Lower lobe of right lung (tissue), 2 donors: ENCODE results near the gene FRAS1. TPM values are rescaled to one million over a fixed set of nuclear protein-coding genes. Genes with fewer than 3 reads are reported as not detected.
"Not testable (repeated sequence)": the region's sequence is repeated elsewhere in the genome, so short reads cannot be mapped to it uniquely, and the experiment has no call there.

Source experiments
- ATAC-seq, 2 donors: fragments of 200-7000 bp; cut with Tn5 transposase; one replicate each; pipeline ENCODE4 v1.9.1; 2020 to 2022; ENCODE audit warnings: mild to moderate bottlenecking in 2 of 2, moderate library complexity in 2 of 2
- DNase-seq: peaks from one replicate; pipeline ENCODE4 v3.0.0-alpha.2; 2020
- H3K27ac ChIP-seq: fragments of 200-600 bp; one replicate; pipeline ENCODE4 v1.8.0; 2022
- H3K27me3 ChIP-seq: fragments of 200-600 bp; one replicate; pipeline ENCODE4 v1.8.0; 2022; ENCODE audit warnings: low read depth
- H3K36me3 ChIP-seq: fragments of 200-600 bp; one replicate; pipeline ENCODE4 v1.8.0; 2022; ENCODE audit warnings: mild to moderate bottlenecking
- H3K4me1 ChIP-seq: fragments of 200-600 bp; one replicate; pipeline ENCODE4 v1.8.0; 2022
- H3K4me3 ChIP-seq: fragments of 200-600 bp; one replicate; pipeline ENCODE4 v1.8.0; 2022; ENCODE audit warnings: mild to moderate bottlenecking
- H3K9me3 ChIP-seq: fragments of 200-600 bp; one replicate; pipeline ENCODE4 v1.8.0; 2022
- CTCF ChIP-seq: fragments of 200-600 bp; IDR thresholded peaks from one replicate; pipeline ENCODE4 v1.8.0; 2022; ENCODE audit warnings: antibody characterized with exemption, mild to moderate bottlenecking
- intact Hi-C: fragments of 100-400 bp; cut with DNase I; formaldehyde crosslinking; loops from one replicate; pipeline ENCODE4 v1.11.0; 2022
- total RNA-seq: library from RNA; stranded (reverse); fragmentation: NEBNext Ultra II Directional; extraction: Animal tissue kit (Norgen Biotek cat#: 25700); gene quantifications from one replicate; pipeline ENCODE4 v1.2.1, GENCODE V29; 2021
- donor health status: DM: no; HTN: yes; CAD: no; lungs with severe emphysema.

FRAS1 gene
- total RNA-seq, 1 donor from 2014 or later, result 9.2 TPM

- H3K4me3 ChIP-seq, result no peak overlapping the region
- no peaks in the 10 kb centered on the region for H3K36me3 ChIP-seq
- no peak overlapping the region for H3K27ac ChIP-seq
- ATAC-seq, result no peak
- no peaks in the 10 kb centered on the region for H3K4me1 ChIP-seq
- H3K27me3 ChIP-seq, result no peaks in the 10 kb centered on the region
- intact Hi-C loops, result no loop called here
- no peak for DNase-seq
- TF ChIP-seq CTCF, result no peak
- H3K9me3 ChIP-seq, result no peaks in the 10 kb centered on the region
These were observed 110.9 kb downstream of the FRAS1 start for GRCh38 chr4:78168029-78168428.

GRCh38 chr4:78169728-78170127 is 112.6 kb downstream of the FRAS1 start:
- H3K27me3 ChIP-seq, result no peaks in the 10 kb centered on the region
- H3K4me1 ChIP-seq, result peaks cover 1% of the 10 kb centered on the region
- H3K27ac ChIP-seq, result no peak overlapping the region
- no peak for DNase-seq
- H3K4me3 ChIP-seq, result no peak overlapping the region
- intact Hi-C loops, result no loop called here
- no peaks in the 10 kb centered on the region for H3K36me3 ChIP-seq
- no peaks in the 10 kb centered on the region for H3K9me3 ChIP-seq
- no peak for TF ChIP-seq CTCF
- no peak for ATAC-seq

- Histone ChIP-seq H3K27me3 (no peaks in the 10 kb centered on the region), H3K9me3 (no peaks in the 10 kb centered on the region), H3K4me1 (peaks cover 8% of the 10 kb centered on the region), H3K36me3 (no peaks in the 10 kb centered on the region), H3K4me3 (no peak overlapping the region), H3K27ac (no peak overlapping the region)
- TF ChIP-seq CTCF, result no peak
- ATAC-seq (no peak), DNase-seq (no peak)
- intact Hi-C loops, result no loop called here
These were observed 114.4 kb downstream of the FRAS1 start for GRCh38 chr4:78171482-78171881.

- Histone ChIP-seq H3K4me1 (peaks cover 8% of the 10 kb centered on the region), H3K4me3 (no peak overlapping the region), H3K9me3 (no peaks in the 10 kb centered on the region), H3K27ac (no peak overlapping the region), H3K36me3 (no peaks in the 10 kb centered on the region), H3K27me3 (no peaks in the 10 kb centered on the region)
- no peak for ATAC-seq
- no peak for TF ChIP-seq CTCF
- no peak for DNase-seq
- intact Hi-C loops, result no loop called here
These were observed 117.8 kb downstream of the FRAS1 start for GRCh38 chr4:78174891-78175290.

- DNase-seq (no peak), ATAC-seq (no peak)
- TF ChIP-seq CTCF, result no peak
- intact Hi-C loops, result no loop called here
- Histone ChIP-seq H3K27me3 (no peaks in the 10 kb centered on the region), H3K36me3 (no peaks in the 10 kb centered on the region), H3K4me1 (peaks cover 8% of the 10 kb centered on the region), H3K4me3 (no peak overlapping the region), H3K9me3 (no peaks in the 10 kb centered on the region), H3K27ac (no peak overlapping the region)
These were observed 122.1 kb downstream of the FRAS1 start for GRCh38 chr4:78179196-78179595.

- H3K27ac ChIP-seq, H3K4me1 ChIP-seq, ATAC-seq, H3K4me3 ChIP-seq, intact Hi-C loops, DNase-seq, H3K36me3 ChIP-seq, H3K9me3 ChIP-seq, H3K27me3 ChIP-seq: not testable (repeated sequence)
These were observed 124.6 kb downstream of the FRAS1 start for GRCh38 chr4:78181681-78182234.
